CD4-positive, CD25-positive, alpha-beta regulatory T cell (primary cell): Measurements from ENCODE around the gene KIN. TPM values are rescaled to one million over a fixed set of nuclear protein-coding genes. Genes with fewer than 3 reads are reported as not detected.
A peak's percentile ranks its signal among the peaks of the same experiment; 100 is the strongest.

Experiments used
- ATAC-seq, 2 donors: fragments of 150-1000 bp; cut with Tn5 transposase; one replicate each; pipeline ENCODE4 v1.10.0; 2021; ENCODE audit warnings: low read depth in 2 of 2, moderate number of reproducible peaks in 2 of 2, moderate library complexity in 1 of 2
- DNase-seq, 3 donors: peaks; one replicate each; pipeline versions ENCODE4 v3.0.0 to v3.0.0-alpha.2; 2012 to 2022; ENCODE audit warnings: mixed read lengths in 1 of 3
- H3K27ac ChIP-seq: one replicate; pipeline ENCODE4 v1.7.0; 2013; ENCODE audit warnings: mild to moderate bottlenecking, low read length; ENCODE audit not compliant: insufficient read depth, poor library complexity, severe bottlenecking
- H3K27me3 ChIP-seq: one replicate; pipeline ENCODE4 v1.7.0; 2013; ENCODE audit warnings: low read length; ENCODE audit not compliant: control insufficient read depth, insufficient read depth
- H3K36me3 ChIP-seq: one replicate; pipeline ENCODE4 v1.7.0; 2013; ENCODE audit warnings: mild to moderate bottlenecking, low read length, moderate library complexity; ENCODE audit not compliant: control insufficient read depth, insufficient read depth
- H3K4me1 ChIP-seq: 2 replicates; pipeline ENCODE4 v1.7.0; 2013; ENCODE audit warnings: mild to moderate bottlenecking, low read length; ENCODE audit not compliant: insufficient read depth, control insufficient read depth, poor library complexity, severe bottlenecking
- H3K4me3 ChIP-seq: one replicate; pipeline ENCODE4 v1.7.0; 2013; ENCODE audit warnings: low read depth, mild to moderate bottlenecking, low read length, moderate library complexity
- H3K9me3 ChIP-seq, 2 experiments: 1 replicate in 1 of 2; 2 replicates in 1 of 2; pipeline ENCODE4 v1.7.0; 2013; ENCODE audit warnings: low read length in 2 of 2, mild to moderate bottlenecking in 1 of 2, moderate library complexity in 1 of 2; ENCODE audit not compliant: control insufficient read depth in 2 of 2
- H3K27ac Mint-ChIP-seq, 3 donors: one replicate each; pipeline ENCODE4 v1.8.0; 2020 to 2022; ENCODE audit warnings: mild to moderate bottlenecking in 3 of 3, mixed read lengths in 3 of 3, moderate library complexity in 2 of 3
- H3K27me3 Mint-ChIP-seq: one replicate; pipeline ENCODE4 v1.8.0; 2022; ENCODE audit warnings: mild to moderate bottlenecking, mixed read lengths
- H3K36me3 Mint-ChIP-seq: one replicate; pipeline ENCODE4 v1.8.0; 2020; ENCODE audit warnings: mixed read lengths
- H3K4me1 Mint-ChIP-seq, 4 donors: one replicate each; pipeline ENCODE4 v1.8.0; 2020 to 2022; ENCODE audit warnings: mixed read lengths in 4 of 4, mild to moderate bottlenecking in 1 of 4
- H3K4me3 Mint-ChIP-seq, 4 donors: one replicate each; pipeline ENCODE4 v1.8.0; 2020 to 2022; ENCODE audit warnings: mild to moderate bottlenecking in 4 of 4, mixed read lengths in 4 of 4, moderate library complexity in 3 of 4
- H3K9me3 Mint-ChIP-seq, 7 donors: one replicate each; pipeline ENCODE4 v1.8.0; 2020 to 2022; ENCODE audit warnings: mixed read lengths in 7 of 7, mild to moderate bottlenecking in 3 of 7, moderate library complexity in 2 of 7
- polyA plus RNA-seq, 4 donors: library from polyadenylated mRNA; unstranded; fragments of 300-500 nt; fragmentation: Illumina TruSeq; gene quantifications; one replicate each; pipeline ENCODE4 v1.2.3, GENCODE V29; 2021
- total RNA-seq: library from RNA; stranded (reverse); gene quantifications from one replicate; pipeline ENCODE4 v1.2.3, GENCODE V29; 2022

KIN gene
- total and polyA plus RNA-seq, 5 donors from 2014 or later = 2.5 to 9.1 (median 5.5) TPM

- Mint-ChIP-seq H3K9me3 (no peaks in the 10 kb centered on the region), H3K27me3 (no peaks in the 10 kb centered on the region), H3K4me1 (peaks cover 0 to 10% (median 5%) of the 10 kb centered on the region in 4 donors), H3K27ac (no peak overlapping the region), H3K36me3 (peaks cover 55% of the 10 kb centered on the region), H3K4me3 (no peak overlapping the region)
- no peaks in the 10 kb centered on the region for H3K4me1 ChIP-seq
- no peak for ATAC-seq
- no peaks in the 10 kb centered on the region for H3K9me3 ChIP-seq
- H3K4me3 ChIP-seq = no peak overlapping the region
- no peak for DNase-seq
- H3K27ac ChIP-seq = no peak overlapping the region
- H3K27me3 ChIP-seq = no peaks in the 10 kb centered on the region
- H3K36me3 ChIP-seq = peaks cover 78% of the 10 kb centered on the region
Measured at GRCh38 chr10:7776777-7777176, 11.0 kb downstream of the KIN start.

- no peaks in the 10 kb centered on the region for H3K27me3 ChIP-seq
- peaks cover 67% of the 10 kb centered on the region for H3K36me3 ChIP-seq
- H3K4me3 Mint-ChIP-seq = no peak overlapping the region
- H3K27ac Mint-ChIP-seq = no peak overlapping the region
- no peak overlapping the region for H3K4me3 ChIP-seq
- DNase-seq (no peak), ATAC-seq (no peak)
- H3K9me3 Mint-ChIP-seq = no peaks in the 10 kb centered on the region
- H3K4me1 Mint-ChIP-seq = peaks cover 0 to 4% (median 0%) of the 10 kb centered on the region in 4 donors
- no peak overlapping the region for H3K27ac ChIP-seq
- H3K4me1 ChIP-seq = no peaks in the 10 kb centered on the region
- no peaks in the 10 kb centered on the region for H3K27me3 Mint-ChIP-seq
- H3K9me3 ChIP-seq = no peaks in the 10 kb centered on the region
- peaks cover 54% of the 10 kb centered on the region for H3K36me3 Mint-ChIP-seq
Measured at GRCh38 chr10:7773845-7774801, 13.7 kb downstream of the KIN start.

GRCh38 chr10:7768417-7768816, 19.4 kb downstream of the KIN start:
- peaks cover 71% of the 10 kb centered on the region for H3K36me3 ChIP-seq
- no peak overlapping the region for H3K27ac ChIP-seq
- ATAC-seq (no peak), DNase-seq (no peak)
- H3K27ac Mint-ChIP-seq = peak overlapping the region in 1 of 3 donors; percentile 71
- no peaks in the 10 kb centered on the region for H3K9me3 Mint-ChIP-seq
- H3K4me1 ChIP-seq = no peaks in the 10 kb centered on the region
- no peaks in the 10 kb centered on the region for H3K9me3 ChIP-seq
- no peaks in the 10 kb centered on the region for H3K27me3 Mint-ChIP-seq
- H3K4me3 Mint-ChIP-seq = no peak overlapping the region
- peaks cover 0 to 6% (median 0%) of the 10 kb centered on the region in 4 donors for H3K4me1 Mint-ChIP-seq
- H3K36me3 Mint-ChIP-seq = peaks cover 55% of the 10 kb centered on the region
- H3K27me3 ChIP-seq = no peaks in the 10 kb centered on the region
- H3K4me3 ChIP-seq = no peak overlapping the region

GRCh38 chr10:7767209-7767608, 20.6 kb downstream of the KIN start:
- DNase-seq = no peak
- H3K9me3 Mint-ChIP-seq = no peaks in the 10 kb centered on the region
- no peak overlapping the region for H3K4me3 ChIP-seq
- H3K27ac ChIP-seq = no peak overlapping the region
- H3K4me1 Mint-ChIP-seq = peaks cover 0 to 6% (median 0%) of the 10 kb centered on the region in 4 donors
- no peaks in the 10 kb centered on the region for H3K9me3 ChIP-seq
- peaks cover 56% of the 10 kb centered on the region for H3K36me3 Mint-ChIP-seq
- H3K27me3 ChIP-seq = no peaks in the 10 kb centered on the region
- no peaks in the 10 kb centered on the region for H3K27me3 Mint-ChIP-seq
- no peaks in the 10 kb centered on the region for H3K4me1 ChIP-seq
- H3K36me3 ChIP-seq = peaks cover 72% of the 10 kb centered on the region
- ATAC-seq = no peak
- H3K4me3 Mint-ChIP-seq = no peak overlapping the region
- H3K27ac Mint-ChIP-seq = no peak overlapping the region

- Histone ChIP-seq H3K4me1 (no peaks in the 10 kb centered on the region), H3K27me3 (no peaks in the 10 kb centered on the region), H3K9me3 (no peaks in the 10 kb centered on the region), H3K4me3 (no peak overlapping the region), H3K27ac (no peak overlapping the region), H3K36me3 (peaks cover 77% of the 10 kb centered on the region)
- Mint-ChIP-seq H3K4me3 (no peak overlapping the region), H3K36me3 (peaks cover 51% of the 10 kb centered on the region), H3K4me1 (peaks cover 0 to 6% (median 0%) of the 10 kb centered on the region in 4 donors), H3K9me3 (no peaks in the 10 kb centered on the region), H3K27ac (no peak overlapping the region), H3K27me3 (no peaks in the 10 kb centered on the region)
- no peak for ATAC-seq
- no peak for DNase-seq
Measured at GRCh38 chr10:7766241-7766640, 21.6 kb downstream of the KIN start.

- ATAC-seq = no peak
Measured at GRCh38 chr10:7763929-7764328, 23.9 kb downstream of the KIN start.

GRCh38 chr10:7756360-7756992, 31.3 kb downstream of the KIN start:
- Histone ChIP-seq H3K27ac (no peak overlapping the region), H3K9me3 (no peaks in the 10 kb centered on the region), H3K4me3 (no peak overlapping the region), H3K4me1 (no peaks in the 10 kb centered on the region), H3K36me3 (peaks cover 88% of the 10 kb centered on the region), H3K27me3 (no peaks in the 10 kb centered on the region)
- Mint-ChIP-seq H3K36me3 (peaks cover 47% of the 10 kb centered on the region), H3K27me3 (no peaks in the 10 kb centered on the region), H3K4me3 (no peak overlapping the region), H3K4me1 (no peaks in the 10 kb centered on the region), H3K9me3 (no peaks in the 10 kb centered on the region), H3K27ac (no peak overlapping the region)
- ATAC-seq (no peak), DNase-seq (peak in 2 of 3 donors; percentile 10 to 45)

More at GRCh38 chr10:7763929-7764328, 23.9 kb downstream of the KIN start:
- H3K27me3 Mint-ChIP-seq = no peaks in the 10 kb centered on the region
- H3K27me3 ChIP-seq = no peaks in the 10 kb centered on the region
- peaks cover 45% of the 10 kb centered on the region for H3K36me3 Mint-ChIP-seq
- no peak overlapping the region for H3K27ac Mint-ChIP-seq
- H3K4me3 Mint-ChIP-seq = no peak overlapping the region
- H3K9me3 Mint-ChIP-seq = no peaks in the 10 kb centered on the region
- DNase-seq = no peak
- H3K36me3 ChIP-seq = peaks cover 87% of the 10 kb centered on the region
- no peaks in the 10 kb centered on the region for H3K4me1 ChIP-seq
- no peak overlapping the region for H3K27ac ChIP-seq
- H3K4me1 Mint-ChIP-seq = peaks cover 0 to 6% (median 0%) of the 10 kb centered on the region in 4 donors
- H3K9me3 ChIP-seq = no peaks in the 10 kb centered on the region
- H3K4me3 ChIP-seq = no peak overlapping the region
